CD8-positive, alpha-beta memory T cell (primary cell): ENCODE data around the gene FNBP1. TPM values are rescaled to one million over a fixed set of nuclear protein-coding genes. Genes with fewer than 3 reads are reported as not detected.
"Not testable (repeated sequence)": the region's sequence is repeated elsewhere in the genome, so short reads cannot be mapped to it uniquely, and the experiment has no call there.

Source experiments
- CTCF ChIA-PET: fragments of 350-600 bp; sonication (Branson Sonifier 250); formaldehyde crosslinking; loops from one replicate; lab custom pipeline; 2021; ENCODE audit warnings: antibody characterized with exemption; lab: Charles Lee
- POLR2A ChIA-PET: fragments of 350-600 bp; sonication (Branson Sonifier 250); formaldehyde crosslinking; loops from one replicate; lab custom pipeline; 2021; ENCODE audit warnings: antibody characterized with exemption; lab: Charles Lee
- DNase-seq, 5 donors: peaks; one replicate each; pipeline versions ENCODE4 v3.0.0 to v3.0.0-alpha.2; 2020 to 2022; ENCODE audit warnings: mixed read lengths in 1 of 5
- H3K27ac ChIP-seq: one replicate; pipeline ENCODE4 v1.7.0; 2013; ENCODE audit warnings: low read depth, mild to moderate bottlenecking, low read length, moderate library complexity
- H3K27me3 ChIP-seq: 2 replicates; pipeline ENCODE4 v1.7.0; 2013; ENCODE audit warnings: low read length, mild to moderate bottlenecking; ENCODE audit not compliant: insufficient read depth, poor library complexity, severe bottlenecking
- H3K36me3 ChIP-seq: 2 replicates; pipeline ENCODE4 v1.7.0; 2013; ENCODE audit warnings: mild to moderate bottlenecking, low read length, moderate library complexity; ENCODE audit not compliant: insufficient read depth
- H3K4me1 ChIP-seq: 2 replicates; pipeline ENCODE4 v1.7.0; 2013; ENCODE audit warnings: mild to moderate bottlenecking, low read length, moderate library complexity; ENCODE audit not compliant: insufficient read depth
- H3K4me3 ChIP-seq: 2 replicates; pipeline ENCODE4 v1.7.0; 2013; ENCODE audit warnings: mild to moderate bottlenecking, low read length
- H3K9me3 ChIP-seq: 2 replicates; pipeline ENCODE4 v1.7.0; 2013; ENCODE audit warnings: mild to moderate bottlenecking, low read length
- H3K27ac Mint-ChIP-seq, 8 donors: one replicate each; pipeline ENCODE4 v1.8.0; 2020 to 2021; ENCODE audit warnings: mixed read lengths in 8 of 8, mild to moderate bottlenecking in 6 of 8, inconsistent platforms in 3 of 8, moderate library complexity in 3 of 8
- H3K27me3 Mint-ChIP-seq, 2 donors: one replicate each; pipeline ENCODE4 v1.8.0; 2020 to 2021; ENCODE audit warnings: mixed read lengths in 2 of 2, mild to moderate bottlenecking in 1 of 2, moderate library complexity in 1 of 2
- H3K36me3 Mint-ChIP-seq, 3 donors: one replicate each; pipeline ENCODE4 v1.8.0; 2020 to 2021; ENCODE audit warnings: mixed read lengths in 3 of 3, inconsistent platforms in 1 of 3, mild to moderate bottlenecking in 1 of 3
- H3K4me1 Mint-ChIP-seq, 3 donors: one replicate each; pipeline ENCODE4 v1.8.0; 2020 to 2021; ENCODE audit warnings: mixed read lengths in 3 of 3, inconsistent platforms in 1 of 3, mild to moderate bottlenecking in 1 of 3
- H3K4me3 Mint-ChIP-seq, 7 donors: one replicate each; pipeline ENCODE4 v1.8.0; 2020 to 2021; ENCODE audit warnings: mixed read lengths in 7 of 7, mild to moderate bottlenecking in 6 of 7, moderate library complexity in 4 of 7, inconsistent platforms in 2 of 7
- H3K9me3 Mint-ChIP-seq, 5 donors: one replicate each; pipeline ENCODE4 v1.8.0; 2020 to 2022; ENCODE audit warnings: mixed read lengths in 5 of 5, mild to moderate bottlenecking in 3 of 5, moderate library complexity in 2 of 5, inconsistent platforms in 1 of 5
- polyA plus RNA-seq: library from polyadenylated mRNA; unstranded; fragments of 300-500 nt; fragmentation: Illumina TruSeq; gene quantifications from one replicate; pipeline ENCODE4 v1.2.3, GENCODE V29; 2021
- total RNA-seq, 2 experiments: library from RNA; stranded (reverse); gene quantifications; one replicate each; pipeline ENCODE4 v1.2.3, GENCODE V29; 2021

The FNBP1 gene
- total and polyA plus RNA-seq, 3 experiments from 2014 or later = 176 to 230 (median 226) TPM

GRCh38 chr9:129952337-129952736, 90.7 kb downstream of the FNBP1 start:
- no peak for DNase-seq
- H3K4me1 Mint-ChIP-seq = peaks cover 28 to 53% (median 51%) of the 10 kb centered on the region in 3 donors
- H3K36me3 Mint-ChIP-seq = peaks cover 4 to 78% (median 13%) of the 10 kb centered on the region in 3 donors
- CTCF ChIA-PET = interaction anchor here (1.3 kb wide), 1 partner anchor 65 kb away, joined by 3 read pairs; no protein-coding TSS in a partner anchor
- Histone ChIP-seq H3K27me3 (no peaks in the 10 kb centered on the region), H3K27ac (no peak overlapping the region), H3K4me3 (no peak overlapping the region), H3K36me3 (peaks cover 19% of the 10 kb centered on the region), H3K9me3 (no peaks in the 10 kb centered on the region), H3K4me1 (peaks cover 22% of the 10 kb centered on the region)
- H3K9me3 Mint-ChIP-seq = no peaks in the 10 kb centered on the region
- H3K4me3 Mint-ChIP-seq = peak overlapping the region in 1 of 7 donors; percentile 27
- no peaks in the 10 kb centered on the region for H3K27me3 Mint-ChIP-seq
- peak overlapping the region in 3 of 8 donors; percentile 77 to 82 (median 81) for H3K27ac Mint-ChIP-seq
- POLR2A ChIA-PET = interaction anchor here (0.6 kb wide), 1 partner anchor 65 kb away, joined by 3 read pairs; no protein-coding TSS in a partner anchor

GRCh38 chr9:129949821-129950220, 93.2 kb downstream of the FNBP1 start:
- Histone ChIP-seq H3K4me1 (peaks cover 22% of the 10 kb centered on the region), H3K36me3 (peaks cover 15% of the 10 kb centered on the region), H3K9me3 (no peaks in the 10 kb centered on the region), H3K4me3 (no peak overlapping the region), H3K27ac (no peak overlapping the region), H3K27me3 (no peaks in the 10 kb centered on the region)
- Mint-ChIP-seq H3K27me3 (no peaks in the 10 kb centered on the region), H3K4me3 (no peak overlapping the region), H3K36me3 (peaks cover 0 to 73% (median 7%) of the 10 kb centered on the region in 3 donors), H3K4me1 (peaks cover 32 to 54% (median 53%) of the 10 kb centered on the region in 3 donors), H3K27ac (peak overlapping the region in 7 of 8 donors; percentile 33 to 82 (median 72)), H3K9me3 (no peaks in the 10 kb centered on the region)
- DNase-seq = no peak
- CTCF ChIA-PET = interaction anchor here (1.0 kb wide), 1 partner anchor 20 kb away, joined by 3 read pairs; no protein-coding TSS in a partner anchor
- POLR2A ChIA-PET = no interaction called here

- H3K36me3 Mint-ChIP-seq = peaks cover 4 to 70% (median 9%) of the 10 kb centered on the region in 3 donors
- H3K4me1 ChIP-seq = peaks cover 30% of the 10 kb centered on the region
- H3K4me3 Mint-ChIP-seq = peak overlapping the region in 1 of 7 donors; percentile 13
- ChIA-PET CTCF (interaction anchor here (1.0 to 1.9 kb wide), 4 partner anchors 9 to 63 kb away, joined by 3 to 4 read pairs (median 4); no protein-coding TSS in a partner anchor), POLR2A (interaction anchor here (0.6 kb wide), 1 partner anchor 36 kb away, joined by 3 read pairs; no protein-coding TSS in a partner anchor)
- H3K27ac Mint-ChIP-seq = peak overlapping the region in 3 of 8 donors; percentile 58 to 72 (median 64)
- not testable (repeated sequence) for H3K27ac ChIP-seq, H3K27me3 Mint-ChIP-seq, H3K4me3 ChIP-seq, H3K9me3 Mint-ChIP-seq, H3K9me3 ChIP-seq, H3K27me3 ChIP-seq, DNase-seq
- peaks cover 15% of the 10 kb centered on the region for H3K36me3 ChIP-seq
- peaks cover 40 to 56% (median 55%) of the 10 kb centered on the region in 3 donors for H3K4me1 Mint-ChIP-seq
Measured at GRCh38 chr9:129948626-129949025, 94.4 kb downstream of the FNBP1 start.

- Mint-ChIP-seq H3K27me3 (no peaks in the 10 kb centered on the region), H3K4me3 (peak overlapping the region in 6 of 7 donors; percentile 17 to 61 (median 27)), H3K9me3 (peaks cover 0 to 3% (median 0%) of the 10 kb centered on the region in 5 donors), H3K36me3 (peaks cover 14 to 64% (median 14%) of the 10 kb centered on the region in 3 donors), H3K4me1 (peaks cover 46 to 68% (median 64%) of the 10 kb centered on the region in 3 donors), H3K27ac (peak overlapping the region; percentile 48 to 99 (median 91))
- H3K9me3 ChIP-seq = no peaks in the 10 kb centered on the region
- no peak for DNase-seq
- peaks cover 45% of the 10 kb centered on the region for H3K4me1 ChIP-seq
- ChIA-PET CTCF (interaction anchor here (1.4 to 2.6 kb wide), 2 partner anchors 12 to 17 kb away, joined by 3 to 9 read pairs; no protein-coding TSS in a partner anchor), POLR2A (no interaction called here)
- peaks cover under 1% of the 10 kb centered on the region for H3K36me3 ChIP-seq
- H3K4me3 ChIP-seq = no peak overlapping the region
- H3K27me3 ChIP-seq = no peaks in the 10 kb centered on the region
- no peak overlapping the region for H3K27ac ChIP-seq
Measured at GRCh38 chr9:129946246-129946995, 96.6 kb downstream of the FNBP1 start.

GRCh38 chr9:129945314-129945713, 97.7 kb downstream of the FNBP1 start:
- no peaks in the 10 kb centered on the region for H3K36me3 ChIP-seq
- H3K27ac Mint-ChIP-seq = peak overlapping the region; percentile 55 to 99 (median 90)
- peak in 2 of 5 donors; percentile 63 to 64 for DNase-seq
- peaks cover 47 to 67% (median 64%) of the 10 kb centered on the region in 3 donors for H3K4me1 Mint-ChIP-seq
- no peaks in the 10 kb centered on the region for H3K27me3 Mint-ChIP-seq
- peak overlapping the region; percentile 8 to 76 (median 47) for H3K4me3 Mint-ChIP-seq
- ChIA-PET CTCF (interaction anchor here (1.0 to 2.8 kb wide), 6 partner anchors 11 to 86 kb away, joined by 3 to 12 read pairs (median 4); no protein-coding TSS in a partner anchor), POLR2A (interaction anchor here (0.7 to 1.5 kb wide), 8 partner anchors 10 to 108 kb away, joined by 3 to 8 read pairs (median 4); partner anchors contain the start of gene GPR107)
- H3K27ac ChIP-seq = peak overlapping the region; percentile 47
- H3K27me3 ChIP-seq = no peaks in the 10 kb centered on the region
- peaks cover 14 to 61% (median 15%) of the 10 kb centered on the region in 3 donors for H3K36me3 Mint-ChIP-seq
- H3K9me3 Mint-ChIP-seq = peaks cover 0 to 3% (median under 1%) of the 10 kb centered on the region in 5 donors
- H3K4me1 ChIP-seq = peaks cover 45% of the 10 kb centered on the region
- peak overlapping the region; percentile 39 for H3K4me3 ChIP-seq
- no peaks in the 10 kb centered on the region for H3K9me3 ChIP-seq

- Mint-ChIP-seq H3K4me1 (peaks cover 46 to 67% (median 64%) of the 10 kb centered on the region in 3 donors), H3K9me3 (peaks cover 0 to 3% (median 2%) of the 10 kb centered on the region in 5 donors), H3K4me3 (peak overlapping the region; percentile 8 to 59 (median 32)), H3K27me3 (no peaks in the 10 kb centered on the region), H3K27ac (peak overlapping the region; percentile 31 to 99 (median 86)), H3K36me3 (peaks cover 14 to 60% (median 15%) of the 10 kb centered on the region in 3 donors)
- CTCF ChIA-PET = interaction anchor here (0.7 to 2.8 kb wide), 10 partner anchors 11 to 100 kb away, joined by 3 to 12 read pairs (median 3); no protein-coding TSS in a partner anchor
- Histone ChIP-seq H3K9me3 (no peaks in the 10 kb centered on the region), H3K27me3 (no peaks in the 10 kb centered on the region), H3K4me1 (peaks cover 51% of the 10 kb centered on the region), H3K36me3 (no peaks in the 10 kb centered on the region), H3K27ac (no peak overlapping the region), H3K4me3 (no peak overlapping the region)
- POLR2A ChIA-PET = interaction anchor here (0.7 to 1.5 kb wide), 9 partner anchors 10 to 109 kb away, joined by 3 to 8 read pairs (median 4); partner anchors contain the start of gene GPR107
- peak; percentile 51 to 79 (median 67) for DNase-seq
Measured at GRCh38 chr9:129944506-129945116, 98.4 kb downstream of the FNBP1 start.

GRCh38 chr9:129939431-129939830, 103.6 kb downstream of the FNBP1 start:
- peak overlapping the region; percentile 4 to 64 (median 51) for H3K4me3 Mint-ChIP-seq
- H3K36me3 Mint-ChIP-seq = peaks cover 14 to 56% (median 15%) of the 10 kb centered on the region in 3 donors
- H3K9me3 Mint-ChIP-seq = peaks cover 0 to 3% (median 2%) of the 10 kb centered on the region in 5 donors
- H3K4me1 ChIP-seq = peaks cover 56% of the 10 kb centered on the region
- H3K9me3 ChIP-seq = no peaks in the 10 kb centered on the region
- DNase-seq = no peak
- H3K4me1 Mint-ChIP-seq = peaks cover 35 to 71% (median 68%) of the 10 kb centered on the region in 3 donors
- H3K27ac Mint-ChIP-seq = peak overlapping the region; percentile 39 to 96 (median 86)
- H3K27ac ChIP-seq = no peak overlapping the region
- H3K27me3 Mint-ChIP-seq = no peaks in the 10 kb centered on the region
- POLR2A ChIA-PET = no interaction called here
- H3K36me3 ChIP-seq = no peaks in the 10 kb centered on the region
- H3K4me3 ChIP-seq = no peak overlapping the region
- H3K27me3 ChIP-seq = no peaks in the 10 kb centered on the region
- CTCF ChIA-PET = interaction anchor here (0.7 to 1.7 kb wide), 2 partner anchors 9 to 65 kb away, joined by 4 read pairs; no protein-coding TSS in a partner anchor
